SK-N-SH (cell line): ENCODE data around the gene SIGLEC8. TPM values are rescaled to one million over a fixed set of nuclear protein-coding genes. Genes with fewer than 3 reads are reported as not detected.

Experiments
- CTCF ChIA-PET: fragments of 300-600, 350-600 bp; formaldehyde crosslinking; extraction: SDS; loops from one replicate; lab custom pipeline; 2021; lab: Yijun Ruan, JAX
- POLR2A ChIA-PET: fragments of 350-600 bp; sonication (Branson Sonifier 250); formaldehyde crosslinking; extraction: SDS; loops from one replicate; lab custom pipeline; 2020; ENCODE audit warnings: antibody characterized with exemption, inconsistent platforms; lab: Yijun Ruan, JAX
- DNase-seq: peaks from one replicate; pipeline ENCODE4 v3.0.0; 2012
- H2AFZ ChIP-seq: fragments of 200-600 bp; sonication (generic); 2 replicates; pipeline ENCODE4 v1.8.1; 2016; ENCODE audit warnings: antibody characterized with exemption, mild to moderate bottlenecking, low read depth
- H3F3A ChIP-seq: fragments of 200-600 bp; sonication (generic); replicated peaks from 2 replicates; pipeline ENCODE3; 2016; ENCODE audit warnings: antibody characterized with exemption, mild to moderate bottlenecking; ENCODE audit not compliant: insufficient read depth
- H3K27ac ChIP-seq, 2 experiments: fragments of 200-500 bp in 1 of 2; fragments of 200-600 bp in 1 of 2; sonication (Bioruptor generic) in 1 of 2; sonication (generic), shearing (Covaris generic) in 1 of 2; 2 replicates each; pipeline versions ENCODE4 v1.5.1 to v1.6.1; 2014 to 2016; ENCODE audit warnings: low read depth in 2 of 2, inconsistent platforms in 1 of 2, low read length in 1 of 2, mild to moderate bottlenecking in 1 of 2, mixed read lengths in 1 of 2
- H3K27me3 ChIP-seq: fragments of 200-600 bp; sonication (generic), shearing (Covaris generic); 2 replicates; pipeline ENCODE4 v1.6.1; 2016; ENCODE audit warnings: mixed run types; ENCODE audit not compliant: insufficient read depth
- H3K36me3 ChIP-seq, 2 experiments: fragments of 200-500 bp in 1 of 2; fragments of 200-600 bp in 1 of 2; sonication (Bioruptor generic) in 1 of 2; sonication (generic) in 1 of 2; replicated peaks in 1 of 2; 2 replicates each; pipeline versions ENCODE3 to v1.5.1; 2014 to 2016; ENCODE audit warnings: low read length in 1 of 2, mild to moderate bottlenecking in 1 of 2; ENCODE audit not compliant: insufficient read depth in 2 of 2, control insufficient read depth in 1 of 2
- H3K4me1 ChIP-seq, 2 experiments: fragments of 200-500 bp in 1 of 2; fragments of 200-600 bp in 1 of 2; sonication (Bioruptor generic) in 1 of 2; sonication (generic), shearing (Covaris generic) in 1 of 2; 2 replicates each; pipeline versions ENCODE4 v1.5.1 to v1.6.1; 2014 to 2016; ENCODE audit warnings: low read depth in 1 of 2, low read length in 1 of 2, mixed run types in 1 of 2; ENCODE audit not compliant: insufficient read depth in 2 of 2, control insufficient read depth in 1 of 2
- H3K4me2 ChIP-seq: fragments of 200-600 bp; sonication (generic), shearing (Covaris generic); 2 replicates; pipeline ENCODE4 v1.6.1; 2017; ENCODE audit warnings: mixed run types
- H3K4me3 ChIP-seq, 2 experiments: fragments of 200-500 bp in 1 of 2; fragments of 200-600 bp in 1 of 2; sonication (Bioruptor generic) in 1 of 2; sonication (generic), shearing (Covaris generic) in 1 of 2; 2 replicates each; pipeline versions ENCODE4 v1.5.1 to v1.8.1; 2014 to 2016; ENCODE audit warnings: low read depth in 2 of 2, inconsistent platforms in 1 of 2, low read length in 1 of 2, mild to moderate bottlenecking in 1 of 2, mixed read lengths in 1 of 2, moderate library complexity in 1 of 2
- H3K79me2 ChIP-seq: fragments of 200-600 bp; sonication (generic); 2 replicates; pipeline ENCODE4 v1.8.1; 2017; ENCODE audit warnings: mild to moderate bottlenecking; ENCODE audit not compliant: insufficient read depth
- H3K9ac ChIP-seq: fragments of 200-600 bp; sonication (generic); 2 replicates; pipeline ENCODE4 v1.6.1; 2017; ENCODE audit warnings: mixed run types
- H3K9me2 ChIP-seq: fragments of 200-600 bp; sonication (generic); 2 replicates; pipeline ENCODE4 v1.6.1; 2017; ENCODE audit warnings: mixed run types
- H3K9me3 ChIP-seq: fragments of 200-600 bp; sonication (generic); 2 replicates; pipeline ENCODE4 v1.6.1; 2017; ENCODE audit warnings: mixed run types, mild to moderate bottlenecking, moderate library complexity
- H4K20me1 ChIP-seq: fragments of 200-600 bp; sonication (generic); 2 replicates; pipeline ENCODE4 v1.6.1; 2017; ENCODE audit warnings: mild to moderate bottlenecking, mixed run types; ENCODE audit not compliant: insufficient read depth
- EP300 ChIP-seq, 2 experiments: IDR thresholded peaks; 2 replicates each; pipeline versions ENCODE4 v1.4.0 to v1.6.1; 2012; ENCODE audit warnings: borderline replicate concordance in 1 of 2, low read depth in 1 of 2, low read length in 1 of 2
- EZH2phosphoT487 ChIP-seq: fragments of 200-600 bp; sonication (generic); IDR thresholded peaks from 2 replicates; pipeline ENCODE4 v1.6.1; 2017; ENCODE audit warnings: low read depth, mixed run types, mild to moderate bottlenecking, antibody characterized with exemption, moderate library complexity, borderline replicate concordance
- FOXJ3 ChIP-seq: sonication (generic); formaldehyde crosslinking; IDR thresholded peaks from 2 replicates; pipeline ENCODE4 v1.5.1; 2020; ENCODE audit warnings: mild to moderate bottlenecking, missing genetic modification reagents
- GABPA ChIP-seq: IDR thresholded peaks from 2 replicates; pipeline ENCODE4 v1.4.0; 2012; ENCODE audit warnings: low read depth, mild to moderate bottlenecking
- JUND ChIP-seq: IDR thresholded peaks from 2 replicates; pipeline ENCODE4 v1.4.0; 2012
- MAX ChIP-seq: IDR thresholded peaks from 2 replicates; pipeline ENCODE4 v1.4.0; 2012; ENCODE audit warnings: low read depth
- MEF2A ChIP-seq: IDR thresholded peaks from 2 replicates; pipeline ENCODE4 v1.4.0; 2012; ENCODE audit warnings: low read depth, borderline replicate concordance
- MXI1 ChIP-seq: IDR thresholded peaks from 2 replicates; pipeline ENCODE4 v1.6.1; 2012; ENCODE audit warnings: mild to moderate bottlenecking, low read depth, low read length, improper control_type of control experiment
- NFIC ChIP-seq: IDR thresholded peaks from 2 replicates; pipeline ENCODE4 v1.4.0; 2012; ENCODE audit warnings: borderline replicate concordance
- PBX3 ChIP-seq: IDR thresholded peaks from 2 replicates; pipeline ENCODE4; 2012
- SMC3 ChIP-seq: IDR thresholded peaks from 2 replicates; pipeline ENCODE4 v1.6.1; 2012; ENCODE audit warnings: low read depth, low read length, improper control_type of control experiment
- WGBS: methylation state at CpG from one replicate; pipeline ENCODE4 v1.1.6; 2017; ENCODE audit warnings: low lambda C conversion rate; 5-methylcytosine and 5-hydroxymethylcytosine counted together
- polyA plus RNA-seq, 3 experiments: library from polyadenylated mRNA; depleted of rRNA; stranded (reverse); fragments of >200 nt; gene quantifications; 2 replicates each; pipeline ENCODE4 v1.2.3, GENCODE V29; 2012
- TF ChIP-seq, protein P1 (sequence below): IDR thresholded peaks from 2 replicates; pipeline ENCODE4 v1.4.0; 2012; ENCODE audit warnings: low read depth, borderline replicate concordance
- TF ChIP-seq, protein P2 (sequence below): IDR thresholded peaks from 2 replicates; pipeline ENCODE4 v1.6.1; 2012; ENCODE audit warnings: mild to moderate bottlenecking, low read depth, low read length, moderate library complexity

SIGLEC8 gene
- polyA plus RNA-seq, 1 of the 3 experiments (the other 2 are of a cell fraction), result not detected

DNA sequence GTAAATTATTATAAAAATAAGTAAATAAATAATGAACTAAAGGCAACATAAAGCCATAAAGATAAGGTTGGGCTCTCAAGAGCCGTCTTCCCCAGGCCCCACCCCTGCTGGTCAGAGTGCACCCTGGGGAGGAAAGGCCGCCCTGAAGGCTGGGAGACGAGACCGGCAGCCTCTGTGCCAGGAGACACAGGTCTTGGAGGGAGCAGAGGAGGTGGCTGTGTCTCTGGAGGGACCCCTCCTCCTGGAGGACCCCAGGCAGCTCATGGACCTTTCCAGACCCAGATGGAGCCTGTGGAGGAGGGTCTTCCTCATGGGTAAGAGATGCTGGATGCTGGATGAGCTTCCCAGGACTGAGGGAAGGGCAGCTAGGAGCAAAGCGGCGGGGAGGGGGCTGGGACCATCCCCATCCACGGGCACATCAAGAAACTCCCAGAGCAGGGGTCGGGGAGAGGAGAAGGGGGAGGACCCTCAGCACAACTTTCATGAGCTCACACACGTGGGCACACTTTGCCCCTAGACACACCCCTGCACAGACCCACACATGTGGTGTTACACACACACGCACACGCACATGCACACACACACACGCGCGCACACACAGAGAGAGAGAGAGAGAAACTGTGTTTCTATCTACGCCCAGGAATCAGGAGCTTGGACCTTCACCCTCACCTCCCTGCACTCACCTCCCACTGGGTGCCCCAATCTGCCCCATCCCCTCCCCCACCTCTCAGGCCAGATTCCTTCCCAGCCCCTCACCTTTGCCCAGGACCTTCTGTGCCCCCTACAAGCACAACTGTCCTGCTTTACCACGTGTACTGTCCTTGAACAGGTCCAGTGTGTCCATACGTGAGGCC lies 20.4 kb upstream of the SIGLEC8 start, which contains the start of gene CEACAM18:
TSS of gene CEACAM18 (plus strand) at position 159 of the 854 bp plus-strand sequence.
- TF ChIP-seq, protein P1, sequence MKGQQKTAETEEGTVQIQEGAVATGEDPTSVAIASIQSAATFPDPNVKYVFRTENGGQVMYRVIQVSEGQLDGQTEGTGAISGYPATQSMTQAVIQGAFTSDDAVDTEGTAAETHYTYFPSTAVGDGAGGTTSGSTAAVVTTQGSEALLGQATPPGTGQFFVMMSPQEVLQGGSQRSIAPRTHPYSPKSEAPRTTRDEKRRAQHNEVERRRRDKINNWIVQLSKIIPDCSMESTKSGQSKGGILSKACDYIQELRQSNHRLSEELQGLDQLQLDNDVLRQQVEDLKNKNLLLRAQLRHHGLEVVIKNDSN, result no peak
- TF ChIP-seq, protein P2, sequence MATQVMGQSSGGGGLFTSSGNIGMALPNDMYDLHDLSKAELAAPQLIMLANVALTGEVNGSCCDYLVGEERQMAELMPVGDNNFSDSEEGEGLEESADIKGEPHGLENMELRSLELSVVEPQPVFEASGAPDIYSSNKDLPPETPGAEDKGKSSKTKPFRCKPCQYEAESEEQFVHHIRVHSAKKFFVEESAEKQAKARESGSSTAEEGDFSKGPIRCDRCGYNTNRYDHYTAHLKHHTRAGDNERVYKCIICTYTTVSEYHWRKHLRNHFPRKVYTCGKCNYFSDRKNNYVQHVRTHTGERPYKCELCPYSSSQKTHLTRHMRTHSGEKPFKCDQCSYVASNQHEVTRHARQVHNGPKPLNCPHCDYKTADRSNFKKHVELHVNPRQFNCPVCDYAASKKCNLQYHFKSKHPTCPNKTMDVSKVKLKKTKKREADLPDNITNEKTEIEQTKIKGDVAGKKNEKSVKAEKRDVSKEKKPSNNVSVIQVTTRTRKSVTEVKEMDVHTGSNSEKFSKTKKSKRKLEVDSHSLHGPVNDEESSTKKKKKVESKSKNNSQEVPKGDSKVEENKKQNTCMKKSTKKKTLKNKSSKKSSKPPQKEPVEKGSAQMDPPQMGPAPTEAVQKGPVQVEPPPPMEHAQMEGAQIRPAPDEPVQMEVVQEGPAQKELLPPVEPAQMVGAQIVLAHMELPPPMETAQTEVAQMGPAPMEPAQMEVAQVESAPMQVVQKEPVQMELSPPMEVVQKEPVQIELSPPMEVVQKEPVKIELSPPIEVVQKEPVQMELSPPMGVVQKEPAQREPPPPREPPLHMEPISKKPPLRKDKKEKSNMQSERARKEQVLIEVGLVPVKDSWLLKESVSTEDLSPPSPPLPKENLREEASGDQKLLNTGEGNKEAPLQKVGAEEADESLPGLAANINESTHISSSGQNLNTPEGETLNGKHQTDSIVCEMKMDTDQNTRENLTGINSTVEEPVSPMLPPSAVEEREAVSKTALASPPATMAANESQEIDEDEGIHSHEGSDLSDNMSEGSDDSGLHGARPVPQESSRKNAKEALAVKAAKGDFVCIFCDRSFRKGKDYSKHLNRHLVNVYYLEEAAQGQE, result no peak
- TF ChIP-seq EP300 (IDR thresholded peaks at IDR 0.05; ENCODE audit: borderline replicate concordance in 1 of 2, low read depth in 1 of 2, low read length in 1 of 2) (no peak), GABPA (no peak), EZH2phosphoT487 (no peak), FOXJ3 (CRISPR knock-in tag) (no peak)
- H4K20me1 ChIP-seq, result no peaks in the 10 kb centered on the region
- H3F3A ChIP-seq, result no peaks in the 10 kb centered on the region
- H3K9ac ChIP-seq, result no peak within 1 kb of the TSS
- WGBS, result 8% methylated on average over 14 of the region's 17 CpGs
- H3K27ac ChIP-seq, result no peak within 1 kb of the TSS
- no peak within 1 kb of the TSS for H3K4me3 ChIP-seq
- no peaks in the 10 kb centered on the region for H3K36me3 ChIP-seq
- peaks cover 19% of the 10 kb centered on the region; the same call in 1 of the 2 replicates for H3K27me3 ChIP-seq
- H3K4me1 ChIP-seq, result no peaks in the 10 kb centered on the region
- H3K9me2 ChIP-seq, result no peaks in the 10 kb centered on the region
- no peaks in the 10 kb centered on the region for H3K79me2 ChIP-seq
- H3K9me3 ChIP-seq, result no peaks in the 10 kb centered on the region
- ChIA-PET POLR2A (no interaction called here), CTCF (interaction anchor here (0.7 to 2.7 kb wide), 6 partner anchors 37 to 179 kb away, joined by 3 to 7 read pairs (median 3); no protein-coding TSS in a partner anchor)
- no peak within 1 kb of the TSS for H2AFZ ChIP-seq
- no peak within 1 kb of the TSS for H3K4me2 ChIP-seq
- DNase-seq, result no peak

DNA sequence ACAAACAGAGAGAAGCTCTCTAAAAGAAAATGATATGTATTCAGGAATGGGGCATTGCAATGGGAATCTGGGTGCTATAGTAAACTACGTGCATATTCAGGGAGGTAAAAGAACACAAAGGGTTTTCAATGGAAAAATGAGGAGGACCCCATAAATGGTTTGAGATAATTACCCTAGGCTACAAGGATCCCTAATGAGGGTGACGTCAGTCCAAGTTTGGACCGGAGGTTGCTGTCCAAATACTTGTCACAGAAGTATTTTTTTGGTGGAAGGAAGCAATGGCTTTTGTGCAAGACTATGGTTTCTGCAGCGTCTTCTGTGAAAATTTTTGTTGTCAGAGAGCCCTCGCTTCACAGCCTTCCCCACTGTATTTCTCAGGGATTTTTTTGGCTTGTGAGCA lies 19.1 kb upstream of the SIGLEC8 start:
- Histone ChIP-seq H3K79me2 (no peaks in the 10 kb centered on the region), H3K4me2 (no peak overlapping the region), H3K4me3 (no peak overlapping the region), H3K36me3 (no peaks in the 10 kb centered on the region), H3K4me1 (no peaks in the 10 kb centered on the region), H3K9me3 (no peaks in the 10 kb centered on the region), H3K27me3 (peaks cover 23% of the 10 kb centered on the region; the same call in 1 of the 2 replicates), H3K9me2 (no peaks in the 10 kb centered on the region), H3K27ac (no peak overlapping the region), H2AFZ (no peak overlapping the region), H3F3A (no peaks in the 10 kb centered on the region), H4K20me1 (no peaks in the 10 kb centered on the region), H3K9ac (no peak overlapping the region)
- no peak for DNase-seq
- WGBS, result 10% methylated on average over 5 of the region's 5 CpGs
- POLR2A ChIA-PET, result no interaction called here
- no peak for TF ChIP-seq MEF2A
- TF ChIP-seq PBX3, result no peak
- TF ChIP-seq, protein P1, result no peak
- no peak for TF ChIP-seq SMC3
- no peak for TF ChIP-seq GABPA
- TF ChIP-seq JUND, result no peak
- no peak for TF ChIP-seq MXI1
- no peak for TF ChIP-seq MAX
- no peak for TF ChIP-seq FOXJ3 (CRISPR knock-in tag)
- no peak for TF ChIP-seq NFIC
- TF ChIP-seq, protein P2, result no peak
- CTCF ChIA-PET, result interaction anchor here (2.7 kb wide), 1 partner anchor 39 kb away, joined by 7 read pairs; no protein-coding TSS in a partner anchor
